ENCODE results near the gene DAG1.

DNA sequence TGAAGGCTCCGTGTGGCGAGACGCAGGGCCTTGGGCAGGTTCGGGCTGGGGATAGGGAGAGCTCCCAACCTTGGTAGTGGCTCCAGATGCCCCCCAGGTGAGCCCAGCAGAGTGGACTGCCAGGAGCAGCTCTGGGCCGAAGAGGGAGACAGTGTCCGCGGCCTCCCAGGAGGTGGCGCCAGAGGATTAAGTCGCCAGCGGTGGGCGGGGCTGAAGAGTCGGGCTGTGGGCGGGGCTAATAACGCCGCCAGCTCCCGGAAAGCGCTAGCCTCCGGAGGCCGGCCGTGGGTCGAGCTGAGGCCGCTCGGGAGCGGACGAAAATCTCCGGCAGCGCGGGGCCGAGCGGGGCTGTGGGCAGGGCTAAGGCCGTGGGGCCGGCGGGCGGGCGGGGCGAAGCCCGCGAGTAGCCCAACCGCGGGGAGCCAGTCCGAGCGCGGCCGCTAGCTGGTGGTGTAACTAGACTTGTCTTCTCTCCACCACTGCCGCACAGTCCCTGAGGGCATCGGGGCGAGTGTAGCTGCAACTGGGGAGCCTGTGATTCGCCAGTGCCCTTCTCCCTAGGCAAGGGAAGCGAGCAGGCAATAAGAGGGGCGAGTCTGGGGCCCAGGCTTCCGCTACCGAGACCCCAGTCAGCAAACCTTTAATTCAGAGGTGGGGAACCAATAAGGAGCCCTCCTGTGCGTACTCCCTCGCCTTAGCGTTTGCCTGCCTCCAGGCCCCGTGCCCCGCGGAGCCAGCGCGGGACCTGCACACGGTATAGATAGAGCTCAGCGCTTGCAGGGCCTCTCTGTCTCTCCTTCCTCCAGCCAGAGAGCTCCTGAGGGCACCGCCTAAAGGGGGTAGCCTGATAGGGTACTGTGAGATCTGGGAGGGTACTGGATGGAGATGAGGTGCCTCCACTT is 69.8 kb downstream of the DAG1 start:
- TF ChIP-seq, protein P1, sequence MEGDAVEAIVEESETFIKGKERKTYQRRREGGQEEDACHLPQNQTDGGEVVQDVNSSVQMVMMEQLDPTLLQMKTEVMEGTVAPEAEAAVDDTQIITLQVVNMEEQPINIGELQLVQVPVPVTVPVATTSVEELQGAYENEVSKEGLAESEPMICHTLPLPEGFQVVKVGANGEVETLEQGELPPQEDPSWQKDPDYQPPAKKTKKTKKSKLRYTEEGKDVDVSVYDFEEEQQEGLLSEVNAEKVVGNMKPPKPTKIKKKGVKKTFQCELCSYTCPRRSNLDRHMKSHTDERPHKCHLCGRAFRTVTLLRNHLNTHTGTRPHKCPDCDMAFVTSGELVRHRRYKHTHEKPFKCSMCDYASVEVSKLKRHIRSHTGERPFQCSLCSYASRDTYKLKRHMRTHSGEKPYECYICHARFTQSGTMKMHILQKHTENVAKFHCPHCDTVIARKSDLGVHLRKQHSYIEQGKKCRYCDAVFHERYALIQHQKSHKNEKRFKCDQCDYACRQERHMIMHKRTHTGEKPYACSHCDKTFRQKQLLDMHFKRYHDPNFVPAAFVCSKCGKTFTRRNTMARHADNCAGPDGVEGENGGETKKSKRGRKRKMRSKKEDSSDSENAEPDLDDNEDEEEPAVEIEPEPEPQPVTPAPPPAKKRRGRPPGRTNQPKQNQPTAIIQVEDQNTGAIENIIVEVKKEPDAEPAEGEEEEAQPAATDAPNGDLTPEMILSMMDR (IDR thresholded peaks at IDR 0.05), result peak in 1 of 3 donors; percentile 37
- TF ChIP-seq POLR2A (IDR thresholded peaks at IDR 0.05), result no peak
